ENCODE data around the gene EIF5B. TPM values are rescaled to one million over a fixed set of nuclear protein-coding genes. Genes with fewer than 3 reads are reported as not detected.

The EIF5B gene
- total RNA-seq, 2 experiments from 2014 or later: 27.8 to 33.2 TPM

DNA sequence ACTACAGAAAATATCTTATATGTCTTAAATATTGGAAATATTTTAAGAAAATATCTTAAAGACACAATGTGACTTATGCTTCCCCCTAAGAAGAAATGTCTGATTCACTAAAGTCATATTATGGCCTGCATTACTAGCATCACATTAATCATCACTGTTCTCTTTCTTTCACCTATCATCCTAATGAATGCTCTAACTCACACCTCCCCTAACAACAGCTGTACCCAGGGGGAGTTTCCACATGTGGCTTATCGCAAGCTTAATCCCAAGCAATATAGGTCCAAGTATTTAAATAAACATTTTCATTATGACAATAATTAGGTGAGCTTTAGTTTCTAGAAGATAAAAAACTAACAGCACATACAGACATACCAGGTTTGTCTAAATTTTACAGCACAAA, 113.0 kb downstream of the EIF5B start:
- Mint-ChIP-seq H3K36me3 (ENCODE audit: low read depth) (peaks cover 68% of the 10 kb centered on the region), H3K9me3 (no peaks in the 10 kb centered on the region)

More for the DNA sequence above, 113.0 kb downstream of the EIF5B start:
- no peaks in the 10 kb centered on the region for H3K27me3 ChIP-seq (ENCODE audit: control insufficient read depth in 1 of 2, insufficient read depth in 2 of 2, low read length in 2 of 2)
- peaks cover 49% of the 10 kb centered on the region for H3K36me3 ChIP-seq (ENCODE audit: insufficient read depth, low read length)
- Mint-ChIP-seq H3K4me1 (ENCODE audit: low read depth) (peaks cover 21% of the 10 kb centered on the region), H3K27me3 (no peaks in the 10 kb centered on the region), H3K4me3 (no peak overlapping the region), H3K27ac (no peak overlapping the region)
- ChIA-PET POLR2A (no interaction called here), CTCF (interaction anchor here (2.8 kb wide), 1 partner anchor 40 kb away, joined by 8 read pairs; the partner anchor contains the start of gene REV1)
- TF ChIP-seq, protein P1, sequence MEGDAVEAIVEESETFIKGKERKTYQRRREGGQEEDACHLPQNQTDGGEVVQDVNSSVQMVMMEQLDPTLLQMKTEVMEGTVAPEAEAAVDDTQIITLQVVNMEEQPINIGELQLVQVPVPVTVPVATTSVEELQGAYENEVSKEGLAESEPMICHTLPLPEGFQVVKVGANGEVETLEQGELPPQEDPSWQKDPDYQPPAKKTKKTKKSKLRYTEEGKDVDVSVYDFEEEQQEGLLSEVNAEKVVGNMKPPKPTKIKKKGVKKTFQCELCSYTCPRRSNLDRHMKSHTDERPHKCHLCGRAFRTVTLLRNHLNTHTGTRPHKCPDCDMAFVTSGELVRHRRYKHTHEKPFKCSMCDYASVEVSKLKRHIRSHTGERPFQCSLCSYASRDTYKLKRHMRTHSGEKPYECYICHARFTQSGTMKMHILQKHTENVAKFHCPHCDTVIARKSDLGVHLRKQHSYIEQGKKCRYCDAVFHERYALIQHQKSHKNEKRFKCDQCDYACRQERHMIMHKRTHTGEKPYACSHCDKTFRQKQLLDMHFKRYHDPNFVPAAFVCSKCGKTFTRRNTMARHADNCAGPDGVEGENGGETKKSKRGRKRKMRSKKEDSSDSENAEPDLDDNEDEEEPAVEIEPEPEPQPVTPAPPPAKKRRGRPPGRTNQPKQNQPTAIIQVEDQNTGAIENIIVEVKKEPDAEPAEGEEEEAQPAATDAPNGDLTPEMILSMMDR (IDR thresholded peaks at IDR 0.05): no peak
- no peak overlapping the region for H3K27ac ChIP-seq (ENCODE audit: low read depth in 1 of 2, low read length in 2 of 2)
- H3K4me1 ChIP-seq (ENCODE audit: insufficient read depth, low read length): no peaks in the 10 kb centered on the region
- intact Hi-C loops (cut with DNase I, micrococcal nuclease): no loop called here
- ATAC-seq (ENCODE audit: poor library complexity) (no peak), DNase-seq (no peak)
- no peak overlapping the region for H3K4me3 ChIP-seq (ENCODE audit: low read length)
- H3K9me3 ChIP-seq (ENCODE audit: control insufficient read depth in 1 of 2, insufficient read depth in 1 of 2, low read length in 2 of 2): no peaks in the 10 kb centered on the region

Other genes starting within 250 kb of the EIF5B start
- gene C2orf15, start 195.7 kb upstream of the EIF5B start, total RNA-seq: 1 to 10 TPM; 2.1 to 2.8 TPM
- 10 to 100 TPM; 10.6 to 11.0 TPM for gene TSGA10, start 182.4 kb upstream of the EIF5B start, total RNA-seq
- gene LIPT1, start 182.4 kb upstream of the EIF5B start, total RNA-seq: 10 to 100 TPM; 12.5 to 13.3 TPM
- 10 to 100 TPM; 14.1 to 14.6 TPM for gene MITD1, start 156.3 kb upstream of the EIF5B start, total RNA-seq
- gene MRPL30, start 156.2 kb upstream of the EIF5B start, total RNA-seq: 1 to 10 TPM; 8.6 to 9.5 TPM
- gene LYG2, start 81.7 kb upstream of the EIF5B start, total RNA-seq: not detected
- gene LYG1, start 36.2 kb upstream of the EIF5B start, total RNA-seq: 1 to 10 TPM in 1 of 2 experiments, under 1 TPM in 1; 0.71 to 1.3 TPM
- gene TXNDC9, start 1.1 kb upstream of the EIF5B start, total RNA-seq: 1 to 10 TPM; 8.3 TPM
- 10 to 100 TPM; 39.8 TPM for gene REV1, start 152.6 kb downstream of the EIF5B start, total RNA-seq